Upper lobe of left lung (tissue), 4 donors: ENCODE data around the gene TMEM106C.

Source experiments
- EP300 ChIP-seq, 4 donors: sonication (generic); formaldehyde crosslinking; IDR thresholded peaks; one replicate each; pipeline ENCODE4 v1.5.1; 2017; ENCODE audit warnings: antibody characterized with exemption in 4 of 4, control low read depth in 2 of 4
- POLR2A ChIP-seq, 4 donors: fragments of 450-650 bp; IDR thresholded peaks; one replicate each; pipeline ENCODE4 v1.5.1; 2016 to 2017; ENCODE audit warnings: antibody characterized with exemption in 4 of 4, mild to moderate bottlenecking in 2 of 4
- POLR2AphosphoS5 ChIP-seq, 2 donors: sonication (generic); formaldehyde crosslinking; IDR thresholded peaks; one replicate each; pipeline ENCODE4 v1.5.1; 2017; ENCODE audit warnings: antibody characterized with exemption in 2 of 2
- TF ChIP-seq, protein P1 (sequence below), 6 experiments: fragments of 450-650 bp in 4 of 6; fragments of 200-600 bp in 2 of 6; sonication (generic) in 2 of 6; IDR thresholded peaks; one replicate each; pipeline ENCODE4 v1.5.1; 2016 to 2019; ENCODE audit warnings: antibody characterized with exemption in 6 of 6

DNA sequence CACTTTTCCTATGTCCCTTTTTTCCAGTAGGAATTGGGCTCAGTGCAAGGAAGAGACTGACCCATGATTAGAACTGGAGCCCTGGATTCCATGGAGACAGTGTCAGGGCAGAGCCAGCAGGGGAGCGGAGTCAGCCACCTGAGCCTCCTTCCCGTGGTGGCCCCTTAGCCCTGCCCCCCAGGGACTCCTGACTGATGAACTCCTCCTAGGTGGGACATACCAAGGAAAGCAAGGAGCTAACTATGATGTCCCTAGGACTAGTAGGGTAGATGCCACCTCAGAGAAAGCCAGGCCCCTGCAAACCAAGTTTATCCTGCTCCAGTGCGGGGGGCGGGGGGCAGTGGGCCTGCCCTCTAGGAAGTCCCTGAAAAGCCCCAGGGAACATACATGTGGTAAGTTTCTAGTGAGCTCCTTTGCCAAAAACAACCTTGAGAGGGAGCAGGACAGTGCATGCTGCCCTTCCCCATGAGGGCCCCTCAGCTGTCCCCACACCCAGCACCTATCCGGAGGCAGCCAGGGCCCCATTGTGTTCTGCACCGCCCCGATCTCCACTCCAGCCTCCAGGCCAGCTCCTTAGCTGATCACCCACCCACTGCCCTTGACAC lies 47.1 kb downstream of the TMEM106C start:
- TF ChIP-seq, protein P1, sequence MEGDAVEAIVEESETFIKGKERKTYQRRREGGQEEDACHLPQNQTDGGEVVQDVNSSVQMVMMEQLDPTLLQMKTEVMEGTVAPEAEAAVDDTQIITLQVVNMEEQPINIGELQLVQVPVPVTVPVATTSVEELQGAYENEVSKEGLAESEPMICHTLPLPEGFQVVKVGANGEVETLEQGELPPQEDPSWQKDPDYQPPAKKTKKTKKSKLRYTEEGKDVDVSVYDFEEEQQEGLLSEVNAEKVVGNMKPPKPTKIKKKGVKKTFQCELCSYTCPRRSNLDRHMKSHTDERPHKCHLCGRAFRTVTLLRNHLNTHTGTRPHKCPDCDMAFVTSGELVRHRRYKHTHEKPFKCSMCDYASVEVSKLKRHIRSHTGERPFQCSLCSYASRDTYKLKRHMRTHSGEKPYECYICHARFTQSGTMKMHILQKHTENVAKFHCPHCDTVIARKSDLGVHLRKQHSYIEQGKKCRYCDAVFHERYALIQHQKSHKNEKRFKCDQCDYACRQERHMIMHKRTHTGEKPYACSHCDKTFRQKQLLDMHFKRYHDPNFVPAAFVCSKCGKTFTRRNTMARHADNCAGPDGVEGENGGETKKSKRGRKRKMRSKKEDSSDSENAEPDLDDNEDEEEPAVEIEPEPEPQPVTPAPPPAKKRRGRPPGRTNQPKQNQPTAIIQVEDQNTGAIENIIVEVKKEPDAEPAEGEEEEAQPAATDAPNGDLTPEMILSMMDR (IDR thresholded peaks at IDR 0.05): no peak
- TF ChIP-seq EP300 (IDR thresholded peaks at IDR 0.05): no peak
- no peak for TF ChIP-seq POLR2A (IDR thresholded peaks at IDR 0.05)
- TF ChIP-seq POLR2AphosphoS5 (IDR thresholded peaks at IDR 0.05): no peak
